HL-60 (cell line): Measurements from ENCODE around the gene SLC4A4.

Source experiments
- DNase-seq, 2 experiments: peaks; one replicate each; pipeline ENCODE4 v3.0.0-alpha.2; 2010 to 2020; ENCODE audit warnings: low read depth in 1 of 2, low spot score in 1 of 2
- H3K27ac ChIP-seq: fragments of 250-450 bp; sonication (Bioruptor Pico); replicated peaks from 2 replicates; pipeline ENCODE4 v1.5.1; 2020; ENCODE audit warnings: mild to moderate bottlenecking, moderate library complexity
- H3K27me3 ChIP-seq: fragments of 250-450 bp; sonication (Bioruptor Pico); 2 replicates; pipeline ENCODE4 v1.5.1; 2021; ENCODE audit warnings: mild to moderate bottlenecking, moderate library complexity; ENCODE audit not compliant: insufficient read depth, poor library complexity, severe bottlenecking
- H3K4me3 ChIP-seq: replicated peaks from 2 replicates; pipeline ENCODE4 v1.5.1; 2011; ENCODE audit warnings: mild to moderate bottlenecking, control low read depth, low read length; ENCODE audit not compliant: insufficient read depth
- CTCF ChIP-seq: IDR thresholded peaks from one replicate; pipeline ENCODE4 v1.5.1; 2011; ENCODE audit warnings: low read length, control low read depth, inconsistent platforms; ENCODE audit not compliant: insufficient read depth
- GABPA ChIP-seq: IDR thresholded peaks from 2 replicates; pipeline ENCODE4 v1.6.1; 2012; ENCODE audit warnings: low read depth
- POLR2AphosphoS5 ChIP-seq: IDR thresholded peaks from 2 replicates; pipeline ENCODE4 v1.6.1; 2012; ENCODE audit warnings: low read depth
- SPI1 ChIP-seq: IDR thresholded peaks from 2 replicates; pipeline ENCODE4 v1.6.1; 2012; ENCODE audit warnings: low read depth, mild to moderate bottlenecking, borderline replicate concordance
- TF ChIP-seq, protein P1 (sequence below): IDR thresholded peaks from 2 replicates; pipeline ENCODE4 v1.6.1; 2012; ENCODE audit warnings: low read depth; ENCODE audit not compliant: insufficient replicate concordance

The SLC4A4 gene

GRCh38 chr4:71293705-71294104, 45.1 kb upstream of the SLC4A4 start:
- Histone ChIP-seq H3K27ac (no peak overlapping the region), H3K4me3 (no peak overlapping the region), H3K27me3 (no peaks in the 10 kb centered on the region)
- DNase-seq = no peak
- TF ChIP-seq GABPA (no peak), POLR2AphosphoS5 (no peak), CTCF (no peak), SPI1 (no peak)
- TF ChIP-seq, protein P1, sequence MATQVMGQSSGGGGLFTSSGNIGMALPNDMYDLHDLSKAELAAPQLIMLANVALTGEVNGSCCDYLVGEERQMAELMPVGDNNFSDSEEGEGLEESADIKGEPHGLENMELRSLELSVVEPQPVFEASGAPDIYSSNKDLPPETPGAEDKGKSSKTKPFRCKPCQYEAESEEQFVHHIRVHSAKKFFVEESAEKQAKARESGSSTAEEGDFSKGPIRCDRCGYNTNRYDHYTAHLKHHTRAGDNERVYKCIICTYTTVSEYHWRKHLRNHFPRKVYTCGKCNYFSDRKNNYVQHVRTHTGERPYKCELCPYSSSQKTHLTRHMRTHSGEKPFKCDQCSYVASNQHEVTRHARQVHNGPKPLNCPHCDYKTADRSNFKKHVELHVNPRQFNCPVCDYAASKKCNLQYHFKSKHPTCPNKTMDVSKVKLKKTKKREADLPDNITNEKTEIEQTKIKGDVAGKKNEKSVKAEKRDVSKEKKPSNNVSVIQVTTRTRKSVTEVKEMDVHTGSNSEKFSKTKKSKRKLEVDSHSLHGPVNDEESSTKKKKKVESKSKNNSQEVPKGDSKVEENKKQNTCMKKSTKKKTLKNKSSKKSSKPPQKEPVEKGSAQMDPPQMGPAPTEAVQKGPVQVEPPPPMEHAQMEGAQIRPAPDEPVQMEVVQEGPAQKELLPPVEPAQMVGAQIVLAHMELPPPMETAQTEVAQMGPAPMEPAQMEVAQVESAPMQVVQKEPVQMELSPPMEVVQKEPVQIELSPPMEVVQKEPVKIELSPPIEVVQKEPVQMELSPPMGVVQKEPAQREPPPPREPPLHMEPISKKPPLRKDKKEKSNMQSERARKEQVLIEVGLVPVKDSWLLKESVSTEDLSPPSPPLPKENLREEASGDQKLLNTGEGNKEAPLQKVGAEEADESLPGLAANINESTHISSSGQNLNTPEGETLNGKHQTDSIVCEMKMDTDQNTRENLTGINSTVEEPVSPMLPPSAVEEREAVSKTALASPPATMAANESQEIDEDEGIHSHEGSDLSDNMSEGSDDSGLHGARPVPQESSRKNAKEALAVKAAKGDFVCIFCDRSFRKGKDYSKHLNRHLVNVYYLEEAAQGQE = no peak

DNA sequence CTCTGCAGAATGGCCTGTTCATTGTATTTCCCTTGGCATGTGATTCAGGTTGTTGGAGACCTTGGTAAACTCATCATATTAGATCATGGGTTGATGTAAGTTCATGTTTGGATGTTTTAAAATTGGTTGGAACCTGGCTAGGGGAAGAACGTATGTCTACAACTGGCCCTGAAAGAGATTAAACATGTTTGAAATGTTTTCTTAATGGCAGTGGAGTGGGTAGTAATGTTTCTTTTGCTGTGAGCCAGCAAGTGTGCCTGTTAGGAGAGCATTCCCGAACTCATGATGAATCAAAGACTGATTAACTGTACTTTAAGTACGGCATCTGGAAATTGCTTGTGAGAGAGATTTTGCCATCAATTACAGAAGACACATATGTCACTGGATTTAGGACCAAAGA, 44.5 kb upstream of the SLC4A4 start:
- DNase-seq = no peak
- Histone ChIP-seq H3K4me3 (no peak overlapping the region), H3K27me3 (no peaks in the 10 kb centered on the region), H3K27ac (no peak overlapping the region)
- TF ChIP-seq GABPA (no peak), CTCF (no peak), SPI1 (no peak)
- TF ChIP-seq, protein P1 = no peak

- Histone ChIP-seq H3K4me3 (no peak overlapping the region), H3K27me3 (no peaks in the 10 kb centered on the region), H3K27ac (no peak overlapping the region)
- no peak for DNase-seq
- no peak for TF ChIP-seq POLR2AphosphoS5
- no peak for TF ChIP-seq SPI1
Observed at GRCh38 chr4:71296945-71297344, 41.9 kb upstream of the SLC4A4 start.

DNA sequence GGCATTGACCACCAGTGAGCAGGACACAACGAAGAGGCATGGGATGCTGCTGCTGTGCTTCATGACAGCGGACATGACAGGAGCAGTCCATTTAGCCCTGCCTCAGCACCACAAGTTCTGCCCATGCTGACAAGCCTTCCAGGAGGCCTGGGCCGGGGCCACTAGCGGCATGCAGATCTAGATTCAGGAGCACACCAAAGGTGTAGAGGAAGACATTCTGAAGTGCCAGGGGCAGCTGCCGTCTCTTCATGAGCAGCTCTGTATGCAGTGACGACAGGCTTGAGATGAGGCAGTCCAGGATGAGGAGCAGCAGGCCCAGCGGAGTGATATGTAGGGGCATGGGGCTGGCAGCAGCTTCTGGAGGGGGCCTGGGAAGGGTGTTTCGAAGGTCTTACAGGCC, 38.5 kb upstream of the SLC4A4 start:
- no peak overlapping the region for H3K27ac ChIP-seq
- H3K27me3 ChIP-seq = no peaks in the 10 kb centered on the region
- TF ChIP-seq SPI1 = no peak
- TF ChIP-seq, protein P1 = no peak
- TF ChIP-seq POLR2AphosphoS5 = no peak
- no peak for TF ChIP-seq CTCF
- no peak for TF ChIP-seq GABPA
- no peak for DNase-seq
- H3K4me3 ChIP-seq = no peak overlapping the region
